Measurements from ENCODE around the gene PRCC.

PRCC gene

GRCh38 chr1:156801409-156802121, 34.2 kb downstream of the PRCC start:
- Histone ChIP-seq H3K79me2 (ENCODE audit: control insufficient read depth, insufficient read depth, low read length, unreplicated experiment) (no peaks in the 10 kb centered on the region), H3K4me1 (ENCODE audit: control insufficient read depth, insufficient read depth, low read length, unreplicated experiment) (peaks cover 30% of the 10 kb centered on the region), H2AFZ (ENCODE audit: low read length, unreplicated experiment) (no peak overlapping the region), H3K4me3 (ENCODE audit: low read depth, low read length) (no peak overlapping the region), H3K36me3 (ENCODE audit: insufficient read depth, low read length) (peaks cover 12% of the 10 kb centered on the region; the same call in 1 of the 2 replicates), H3K27ac (ENCODE audit: low read depth, low read length) (peak overlapping the region; percentile 38), H3K27me3 (ENCODE audit: insufficient read depth, low read length) (no peaks in the 10 kb centered on the region)

GRCh38 chr1:156802421-156802935, 35.1 kb downstream of the PRCC start:
- no peaks in the 10 kb centered on the region for H3K79me2 ChIP-seq (ENCODE audit: control insufficient read depth, insufficient read depth, low read length, unreplicated experiment)
- peaks cover 15% of the 10 kb centered on the region; the same call in 1 of the 2 replicates for H3K36me3 ChIP-seq (ENCODE audit: insufficient read depth, low read length)
- peaks cover 30% of the 10 kb centered on the region for H3K4me1 ChIP-seq (ENCODE audit: control insufficient read depth, insufficient read depth, low read length, unreplicated experiment)
- no peak overlapping the region for H2AFZ ChIP-seq (ENCODE audit: low read length, unreplicated experiment)
- no peaks in the 10 kb centered on the region for H3K27me3 ChIP-seq (ENCODE audit: insufficient read depth, low read length)
- peak overlapping the region; percentile 38 for H3K27ac ChIP-seq (ENCODE audit: low read depth, low read length)
- no peak overlapping the region for H3K4me3 ChIP-seq (ENCODE audit: low read depth, low read length)

GRCh38 chr1:156803086-156803851, 35.9 kb downstream of the PRCC start:
- Histone ChIP-seq H3K4me3 (ENCODE audit: low read depth, low read length) (no peak overlapping the region), H3K36me3 (ENCODE audit: insufficient read depth, low read length) (peaks cover 15% of the 10 kb centered on the region; the same call in 1 of the 2 replicates), H3K27ac (ENCODE audit: low read depth, low read length) (no peak overlapping the region), H3K27me3 (ENCODE audit: insufficient read depth, low read length) (no peaks in the 10 kb centered on the region), H3K79me2 (ENCODE audit: control insufficient read depth, insufficient read depth, low read length, unreplicated experiment) (no peaks in the 10 kb centered on the region), H3K4me1 (ENCODE audit: control insufficient read depth, insufficient read depth, low read length, unreplicated experiment) (peaks cover 23% of the 10 kb centered on the region), H2AFZ (ENCODE audit: low read length, unreplicated experiment) (no peak overlapping the region)

GRCh38 chr1:156804026-156804425, 36.7 kb downstream of the PRCC start:
- Histone ChIP-seq H3K4me3 (ENCODE audit: low read depth, low read length) (no peak overlapping the region), H3K4me1 (ENCODE audit: control insufficient read depth, insufficient read depth, low read length, unreplicated experiment) (peaks cover 18% of the 10 kb centered on the region), H3K27me3 (ENCODE audit: insufficient read depth, low read length) (no peaks in the 10 kb centered on the region), H3K79me2 (ENCODE audit: control insufficient read depth, insufficient read depth, low read length, unreplicated experiment) (no peaks in the 10 kb centered on the region), H3K27ac (ENCODE audit: low read depth, low read length) (no peak overlapping the region), H3K36me3 (ENCODE audit: insufficient read depth, low read length) (peaks cover 12% of the 10 kb centered on the region; the same call in 1 of the 2 replicates), H2AFZ (ENCODE audit: low read length, unreplicated experiment) (no peak overlapping the region)

GRCh38 chr1:156804572-156805243, 37.4 kb downstream of the PRCC start:
- Histone ChIP-seq H3K36me3 (ENCODE audit: insufficient read depth, low read length) (peaks cover 9% of the 10 kb centered on the region; the same call in 1 of the 2 replicates), H3K4me1 (ENCODE audit: control insufficient read depth, insufficient read depth, low read length, unreplicated experiment) (peaks cover 18% of the 10 kb centered on the region), H2AFZ (ENCODE audit: low read length, unreplicated experiment) (no peak overlapping the region), H3K79me2 (ENCODE audit: control insufficient read depth, insufficient read depth, low read length, unreplicated experiment) (no peaks in the 10 kb centered on the region), H3K27me3 (ENCODE audit: insufficient read depth, low read length) (no peaks in the 10 kb centered on the region), H3K27ac (ENCODE audit: low read depth, low read length) (no peak overlapping the region), H3K4me3 (ENCODE audit: low read depth, low read length) (no peak overlapping the region)

GRCh38 chr1:156805766-156806511, 38.6 kb downstream of the PRCC start:
- no peak overlapping the region for H3K27ac ChIP-seq (ENCODE audit: low read depth, low read length)
- no peaks in the 10 kb centered on the region for H3K27me3 ChIP-seq (ENCODE audit: insufficient read depth, low read length)
- no peaks in the 10 kb centered on the region for H3K79me2 ChIP-seq (ENCODE audit: control insufficient read depth, insufficient read depth, low read length, unreplicated experiment)
- H3K4me1 ChIP-seq (ENCODE audit: control insufficient read depth, insufficient read depth, low read length, unreplicated experiment), result peaks cover 14% of the 10 kb centered on the region
- no peak overlapping the region for H2AFZ ChIP-seq (ENCODE audit: low read length, unreplicated experiment)
- no peak overlapping the region for H3K4me3 ChIP-seq (ENCODE audit: low read depth, low read length)
- peaks cover 5% of the 10 kb centered on the region; the same call in 1 of the 2 replicates for H3K36me3 ChIP-seq (ENCODE audit: insufficient read depth, low read length)

- Histone ChIP-seq H3K4me3 (ENCODE audit: low read depth, low read length) (no peak overlapping the region), H3K4me1 (ENCODE audit: control insufficient read depth, insufficient read depth, low read length, unreplicated experiment) (peaks cover 6% of the 10 kb centered on the region), H3K27me3 (ENCODE audit: insufficient read depth, low read length) (no peaks in the 10 kb centered on the region), H3K27ac (ENCODE audit: low read depth, low read length) (no peak overlapping the region), H3K79me2 (ENCODE audit: control insufficient read depth, insufficient read depth, low read length, unreplicated experiment) (peaks cover 4% of the 10 kb centered on the region), H2AFZ (ENCODE audit: low read length, unreplicated experiment) (no peak overlapping the region), H3K36me3 (ENCODE audit: insufficient read depth, low read length) (peaks cover 5% of the 10 kb centered on the region; the same call in 1 of the 2 replicates)
Measured at GRCh38 chr1:156806512-156807440, 39.4 kb downstream of the PRCC start.

GRCh38 chr1:156807627-156808026, 40.3 kb downstream of the PRCC start:
- H3K4me1 ChIP-seq (ENCODE audit: control insufficient read depth, insufficient read depth, low read length, unreplicated experiment), result peaks cover 3% of the 10 kb centered on the region
- H3K27ac ChIP-seq (ENCODE audit: low read depth, low read length), result no peak overlapping the region
- H3K4me3 ChIP-seq (ENCODE audit: low read depth, low read length), result no peak overlapping the region
- H3K79me2 ChIP-seq (ENCODE audit: control insufficient read depth, insufficient read depth, low read length, unreplicated experiment), result peaks cover 5% of the 10 kb centered on the region
- H3K27me3 ChIP-seq (ENCODE audit: insufficient read depth, low read length), result no peaks in the 10 kb centered on the region
- H3K36me3 ChIP-seq (ENCODE audit: insufficient read depth, low read length), result peaks cover 5% of the 10 kb centered on the region; the same call in 1 of the 2 replicates
- no peak overlapping the region for H2AFZ ChIP-seq (ENCODE audit: low read length, unreplicated experiment)

- Histone ChIP-seq H2AFZ (ENCODE audit: low read length, unreplicated experiment) (no peak overlapping the region), H3K4me3 (ENCODE audit: low read depth, low read length) (no peak overlapping the region), H3K27me3 (ENCODE audit: insufficient read depth, low read length) (no peaks in the 10 kb centered on the region), H3K79me2 (ENCODE audit: control insufficient read depth, insufficient read depth, low read length, unreplicated experiment) (peaks cover 5% of the 10 kb centered on the region), H3K36me3 (ENCODE audit: insufficient read depth, low read length) (peaks cover 5% of the 10 kb centered on the region; the same call in 1 of the 2 replicates), H3K27ac (ENCODE audit: low read depth, low read length) (no peak overlapping the region), H3K4me1 (ENCODE audit: control insufficient read depth, insufficient read depth, low read length, unreplicated experiment) (peaks cover 9% of the 10 kb centered on the region)
Measured at GRCh38 chr1:156808186-156809030, 41.1 kb downstream of the PRCC start.

Data from ACC112 (cell line).